Globus pallidus (tissue), 1 donor: ENCODE results near the gene ZGLP1.
"Not testable (repeated sequence)": the region's sequence is repeated elsewhere in the genome, so short reads cannot be mapped to it uniquely, and the experiment has no call there.

Experiments
- DNase-seq: peaks from one replicate; pipeline ENCODE4 v3.0.0-alpha.2; 2015; ENCODE audit warnings: low spot score

Gene ZGLP1

GRCh38 chr19:10309423-10309822 is at the start of gene ZGLP1:
ZGLP1 (minus strand) TSS chr19:10309815.
- DNase-seq, result no peak

- no peak for DNase-seq
Measured at GRCh38 chr19:10356431-10356830, 46.8 kb upstream of the ZGLP1 start.

GRCh38 chr19:10353793-10354391 is 44.3 kb upstream of the ZGLP1 start:
- DNase-seq, result no peak

- DNase-seq, result no peak
Measured at GRCh38 chr19:10352764-10353671, 43.4 kb upstream of the ZGLP1 start.

- no peak for DNase-seq
Measured at GRCh38 chr19:10346509-10346908, 36.9 kb upstream of the ZGLP1 start.

GRCh38 chr19:10344780-10345179 is 35.2 kb upstream of the ZGLP1 start:
- DNase-seq, result no peak

- DNase-seq, result no peak
Measured at GRCh38 chr19:10343495-10343894, 33.9 kb upstream of the ZGLP1 start.

GRCh38 chr19:10339977-10340376 is 30.4 kb upstream of the ZGLP1 start:
- no peak for DNase-seq

- no peak for DNase-seq
Measured at GRCh38 chr19:10339380-10339960, 29.9 kb upstream of the ZGLP1 start, which contains the start of gene ICAM3. ICAM3 (minus strand) TSS chr19:10339624; CDS start chr19:10339614, 10 bp downstream.

- no peak for DNase-seq
Measured at GRCh38 chr19:10338940-10339339, 29.3 kb upstream of the ZGLP1 start.

GRCh38 chr19:10336725-10337124 is 27.1 kb upstream of the ZGLP1 start:
- DNase-seq, result not testable (repeated sequence)

- DNase-seq, result no peak
Measured at GRCh38 chr19:10335352-10335985, 25.9 kb upstream of the ZGLP1 start.

GRCh38 chr19:10334588-10335351 is 25.2 kb upstream of the ZGLP1 start:
- DNase-seq, result peak; percentile 73

- DNase-seq, result no peak
Measured at GRCh38 chr19:10333758-10334587, 24.4 kb upstream of the ZGLP1 start.

- peak; percentile 97 for DNase-seq
Measured at GRCh38 chr19:10332965-10333757, 23.5 kb upstream of the ZGLP1 start, which contains the start of gene RAVER1. RAVER1 (minus strand) TSS chr19:10333529; CDS start chr19:10333507, 22 bp downstream.

- no peak for DNase-seq
Measured at GRCh38 chr19:10332158-10332964, 22.7 kb upstream of the ZGLP1 start.

- DNase-seq, result no peak
Measured at GRCh38 chr19:10329555-10329954, 19.9 kb upstream of the ZGLP1 start.

GRCh38 chr19:10328558-10329429 is 19.2 kb upstream of the ZGLP1 start:
- DNase-seq, result no peak
